HEK293 (cell line): ENCODE data around the gene MSI2.
A peak's percentile ranks its signal among the peaks of the same experiment; 100 is the strongest.

ENCODE experiments used
- INSM2 ChIP-seq: fragments of 450-650 bp; formaldehyde crosslinking; IDR thresholded peaks from 2 replicates; pipeline ENCODE4 v1.5.1; 2016; ENCODE audit warnings: missing biosample characterization, missing genetic modification characterization
- KLF1 ChIP-seq: fragments of 450-650 bp; formaldehyde crosslinking; IDR thresholded peaks from 2 replicates; pipeline ENCODE4 v1.5.1; 2016; ENCODE audit warnings: missing biosample characterization, missing genetic modification characterization
- KLF10 ChIP-seq: fragments of 450-650 bp; IDR thresholded peaks from 2 replicates; pipeline ENCODE4 v1.5.1; 2018; ENCODE audit warnings: missing biosample characterization, mild to moderate bottlenecking, missing genetic modification characterization
- KLF16 ChIP-seq: fragments of 450-650 bp; formaldehyde crosslinking; IDR thresholded peaks from 2 replicates; pipeline ENCODE4 v1.5.1; 2017; ENCODE audit warnings: missing biosample characterization, missing genetic modification characterization
- KLF9 ChIP-seq: fragments of 450-650 bp; formaldehyde crosslinking; IDR thresholded peaks from 2 replicates; pipeline ENCODE4 v1.5.1; 2016; ENCODE audit warnings: missing biosample characterization, missing genetic modification characterization, low read depth
- MEIS1 ChIP-seq: sonication (generic); formaldehyde crosslinking; IDR thresholded peaks from 2 replicates; pipeline ENCODE4 v1.8.1; 2022; ENCODE audit warnings: missing genetic modification reagents, mild to moderate bottlenecking, borderline replicate concordance
- MYNN ChIP-seq: fragments of 450-650 bp; formaldehyde crosslinking; IDR thresholded peaks from 2 replicates; pipeline ENCODE4 v1.5.1; 2016; ENCODE audit warnings: missing biosample characterization, missing genetic modification characterization, borderline replicate concordance
- PRDM6 ChIP-seq: fragments of 450-650 bp; formaldehyde crosslinking; IDR thresholded peaks from 2 replicates; pipeline ENCODE4 v1.5.1; 2017; ENCODE audit warnings: missing biosample characterization, missing genetic modification characterization
- SP7 ChIP-seq: fragments of 450-650 bp; formaldehyde crosslinking; IDR thresholded peaks from 2 replicates; pipeline ENCODE4 v1.5.1; 2016; ENCODE audit warnings: missing biosample characterization, missing genetic modification characterization
- TCF7L2 ChIP-seq: IDR thresholded peaks from 2 replicates; pipeline ENCODE4 v1.6.1; 2011; ENCODE audit warnings: low read depth, mild to moderate bottlenecking, inconsistent platforms, low read length, moderate library complexity, borderline replicate concordance
- TRIM28 ChIP-seq: IDR thresholded peaks from 2 replicates; pipeline ENCODE4 v1.6.1; 2011; ENCODE audit warnings: low read length, control low read depth, borderline replicate concordance
- ZBTB11 ChIP-seq: fragments of 450-650 bp; formaldehyde crosslinking; conservative IDR thresholded peaks from 2 replicates; pipeline ENCODE4 v1.5.1; 2016; ENCODE audit warnings: low read depth, missing biosample characterization, missing genetic modification characterization
- ZBTB17 ChIP-seq: fragments of 450-650 bp; formaldehyde crosslinking; IDR thresholded peaks from 2 replicates; pipeline ENCODE4 v1.5.1; 2016; ENCODE audit warnings: missing biosample characterization, missing genetic modification characterization
- ZBTB8A ChIP-seq: fragments of 450-650 bp; formaldehyde crosslinking; IDR thresholded peaks from 2 replicates; pipeline ENCODE4 v1.5.1; 2016; ENCODE audit warnings: missing biosample characterization, missing genetic modification characterization
- ZNF157 ChIP-seq: fragments of 450-650 bp; formaldehyde crosslinking; IDR thresholded peaks from 2 replicates; pipeline ENCODE4 v1.5.1; 2016; ENCODE audit warnings: missing biosample characterization, missing genetic modification characterization
- ZNF274 ChIP-seq, 2 experiments: fragments of 200-500 bp in 1 of 2; fragments of 450-650 bp in 1 of 2; sonication (Bioruptor generic) in 1 of 2; formaldehyde crosslinking in 1 of 2; IDR thresholded peaks; 2 replicates each; pipeline versions ENCODE4 v1.5.1 to v1.6.1; 2014 to 2016; ENCODE audit warnings: borderline replicate concordance in 1 of 2, inconsistent platforms in 1 of 2, low read length in 1 of 2, missing biosample characterization in 1 of 2, missing genetic modification characterization in 1 of 2
- ZNF362 ChIP-seq: fragments of 450-650 bp; formaldehyde crosslinking; IDR thresholded peaks from 2 replicates; pipeline ENCODE4 v1.5.1; 2016; ENCODE audit warnings: missing biosample characterization, missing genetic modification characterization
- ZNF518A ChIP-seq: fragments of 450-650 bp; formaldehyde crosslinking; conservative IDR thresholded peaks from 2 replicates; pipeline ENCODE4 v1.5.1; 2016; ENCODE audit warnings: low read depth, missing biosample characterization, missing genetic modification characterization
- ZNF580 ChIP-seq: fragments of 450-650 bp; formaldehyde crosslinking; IDR thresholded peaks from 2 replicates; pipeline ENCODE4 v1.5.1; 2016; ENCODE audit warnings: missing biosample characterization, missing genetic modification characterization
- ZNF626 ChIP-seq: fragments of 450-650 bp; sonication (Bioruptor Pico); formaldehyde crosslinking; IDR thresholded peaks from 2 replicates; pipeline ENCODE4 v1.5.1; 2018; ENCODE audit warnings: missing biosample characterization, missing genetic modification characterization, inconsistent platforms
- ZNF629 ChIP-seq: fragments of 450-650 bp; formaldehyde crosslinking; IDR thresholded peaks from 2 replicates; pipeline ENCODE4 v1.5.1; 2017; ENCODE audit warnings: missing biosample characterization, missing genetic modification characterization
- ZNF658 ChIP-seq: fragments of 450-650 bp; formaldehyde crosslinking; IDR thresholded peaks from 2 replicates; pipeline ENCODE4; 2016; ENCODE audit warnings: missing biosample characterization, missing genetic modification characterization
- ZNF776 ChIP-seq: fragments of 450-650 bp; formaldehyde crosslinking; IDR thresholded peaks from 2 replicates; pipeline ENCODE4 v1.5.0; 2017; ENCODE audit warnings: missing biosample characterization, missing genetic modification characterization, borderline replicate concordance
- ZNF830 ChIP-seq: fragments of 450-650 bp; IDR thresholded peaks from 2 replicates; pipeline ENCODE4 v1.5.0; 2018; ENCODE audit warnings: missing biosample characterization, missing genetic modification characterization, low read depth, mild to moderate bottlenecking, moderate library complexity
- ZSCAN4 ChIP-seq: fragments of 450-650 bp; formaldehyde crosslinking; IDR thresholded peaks from 2 replicates; pipeline ENCODE4 v1.5.1; 2017; ENCODE audit warnings: missing biosample characterization, missing genetic modification characterization

The MSI2 gene

GRCh38 chr17:57295526-57296023 is 39.3 kb downstream of the MSI2 start (continued):
- TF ChIP-seq ZBTB11 (tag by site-specific recombination) (no peak), SP7 (peak; percentile 62; the same call in 1 of the 2 replicates), ZNF830 (no peak), ZNF580 (tag by site-specific recombination) (no peak), ZNF362 (tag by site-specific recombination) (peak; percentile 60; the same call in 1 of the 2 replicates), ZBTB8A (no peak), TCF7L2 (peak; percentile 58; the same call in 1 of the 2 replicates), ZNF658 (tag by site-specific recombination) (no peak), ZBTB17 (tag by site-specific recombination) (no peak), ZSCAN4 (tag by site-specific recombination) (no peak), PRDM6 (tag by site-specific recombination) (peak; percentile 85), ZNF776 (tag by site-specific recombination) (no peak), KLF1 (tag by site-specific recombination) (peak; percentile 21; the same call in 1 of the 2 replicates), KLF9 (tag by site-specific recombination) (peak; percentile 65), INSM2 (no peak), ZNF629 (peak; percentile 34; the same call in 1 of the 2 replicates), ZNF518A (tag by site-specific recombination) (0 out of 2 replicates have a peak, but pooled peaks have one; percentile 2), KLF10 (tag by site-specific recombination) (peak; percentile 90), KLF16 (tag by site-specific recombination) (0 out of 2 replicates have a peak, but pooled peaks have one; percentile 51), MEIS1 (CRISPR knock-in tag) (no peak), MYNN (tag by site-specific recombination) (no peak), TRIM28 (no peak), ZNF626 (no peak), ZNF157 (tag by site-specific recombination) (no peak), ZNF274 (IDR thresholded peaks at IDR 0.05; ENCODE audit: low read length) (no peak), ZNF274 (tag by site-specific recombination; IDR thresholded peaks at IDR 0.05; ENCODE audit: borderline replicate concordance) (no peak)
